H9 (cell line): ENCODE measurements around the gene TAP2. TPM values are rescaled to one million over a fixed set of nuclear protein-coding genes. Genes with fewer than 3 reads are reported as not detected.

Experiments used
- DNase-seq: peaks from one replicate; pipeline ENCODE4 v3.0.0-alpha.2; 2017
- H2AFZ ChIP-seq: one replicate; pipeline ENCODE4 v1.6.1; 2013; ENCODE audit warnings: mild to moderate bottlenecking, low read length, control low read depth, moderate library complexity
- H2AK5ac ChIP-seq: 2 replicates; pipeline ENCODE4 v1.6.1; 2013; ENCODE audit warnings: low read length, control low read depth, mixed read lengths; ENCODE audit not compliant: insufficient read length
- H2BK120ac ChIP-seq: one replicate; pipeline ENCODE4 v1.6.1; 2013; ENCODE audit warnings: low read depth, mild to moderate bottlenecking, low read length, control low read depth, inconsistent platforms; ENCODE audit not compliant: poor library complexity, severe bottlenecking
- H2BK12ac ChIP-seq: 2 replicates; pipeline ENCODE4 v1.6.1; 2013; ENCODE audit warnings: low read length, control low read depth, mixed read lengths, low read depth; ENCODE audit not compliant: insufficient read length
- H2BK15ac ChIP-seq: 2 replicates; pipeline ENCODE4 v1.6.1; 2013; ENCODE audit warnings: low read depth, low read length, control low read depth
- H2BK20ac ChIP-seq: one replicate; pipeline ENCODE4 v1.6.1; 2013; ENCODE audit warnings: low read depth, mild to moderate bottlenecking, low read length, control low read depth, inconsistent platforms; ENCODE audit not compliant: poor library complexity, severe bottlenecking
- H2BK5ac ChIP-seq: 2 replicates; pipeline ENCODE4 v1.6.1; 2013; ENCODE audit warnings: low read length, control low read depth, mixed read lengths; ENCODE audit not compliant: insufficient read length
- H3K14ac ChIP-seq: 2 replicates; pipeline ENCODE4 v1.6.1; 2013; ENCODE audit warnings: low read length, control low read depth; ENCODE audit not compliant: insufficient read depth
- H3K18ac ChIP-seq: 2 replicates; pipeline ENCODE4 v1.6.1; 2013; ENCODE audit warnings: low read depth, mild to moderate bottlenecking, mixed read lengths, low read length, control low read depth; ENCODE audit not compliant: insufficient read length
- H3K23ac ChIP-seq: 2 replicates; pipeline ENCODE4 v1.6.1; 2013; ENCODE audit warnings: low read length, control low read depth, mixed read lengths, low read depth; ENCODE audit not compliant: insufficient read length
- H3K23me2 ChIP-seq: 2 replicates; pipeline ENCODE4 v1.6.1; 2013; ENCODE audit warnings: low read depth, mild to moderate bottlenecking, mixed read lengths, low read length, control low read depth; ENCODE audit not compliant: insufficient read length, poor library complexity, severe bottlenecking
- H3K27ac ChIP-seq: 2 replicates; pipeline ENCODE4 v1.5.1; 2013; ENCODE audit warnings: low read length, control low read depth, mixed read lengths, low read depth; ENCODE audit not compliant: insufficient read length
- H3K27me3 ChIP-seq: 2 replicates; pipeline ENCODE4 v1.6.1; 2013; ENCODE audit warnings: low read length, control low read depth, inconsistent platforms; ENCODE audit not compliant: insufficient read depth
- H3K4ac ChIP-seq: 2 replicates; pipeline ENCODE4 v1.6.1; 2013; ENCODE audit warnings: low read depth, mild to moderate bottlenecking, control low read depth, inconsistent platforms, low read length, moderate library complexity
- H3K4me1 ChIP-seq: 2 replicates; pipeline ENCODE4 v1.6.1; 2013; ENCODE audit warnings: low read length, control low read depth, inconsistent platforms; ENCODE audit not compliant: insufficient read depth
- H3K4me2 ChIP-seq: 2 replicates; pipeline ENCODE4 v1.6.1; 2013; ENCODE audit warnings: low read length, control low read depth, mixed read lengths; ENCODE audit not compliant: insufficient read length, insufficient read depth
- H3K56ac ChIP-seq: 2 replicates; pipeline ENCODE4 v1.6.1; 2013; ENCODE audit warnings: low read depth, mild to moderate bottlenecking, mixed read lengths, low read length, control low read depth; ENCODE audit not compliant: insufficient read length
- H3K79me1 ChIP-seq: 2 replicates; pipeline ENCODE4 v1.6.1; 2013; ENCODE audit warnings: low read depth, mild to moderate bottlenecking, moderate library complexity, low read length, control low read depth, inconsistent platforms; ENCODE audit not compliant: insufficient read depth, poor library complexity, severe bottlenecking
- H3K79me2 ChIP-seq: 2 replicates; pipeline ENCODE4 v1.6.1; 2013; ENCODE audit warnings: low read length, control low read depth, inconsistent platforms; ENCODE audit not compliant: insufficient read depth
- H3K9ac ChIP-seq: 2 replicates; pipeline ENCODE4 v1.6.1; 2013; ENCODE audit warnings: low read length, control low read depth, mixed read lengths; ENCODE audit not compliant: insufficient read length; ENCODE audit errors: extremely low read depth
- H3K9me3 ChIP-seq: one replicate; pipeline ENCODE4 v1.6.1; 2013; ENCODE audit warnings: low read depth, low read length, inconsistent platforms; ENCODE audit not compliant: control insufficient read depth
- H3T11ph ChIP-seq: one replicate; pipeline ENCODE4 v1.6.1; 2013; ENCODE audit warnings: mild to moderate bottlenecking, low read length, control low read depth, inconsistent platforms
- H4K20me1 ChIP-seq: one replicate; pipeline ENCODE4 v1.6.1; 2013; ENCODE audit not compliant: control insufficient read depth, insufficient read length, insufficient read depth
- H4K5ac ChIP-seq: 2 replicates; pipeline ENCODE4 v1.6.1; 2013; ENCODE audit warnings: low read depth, mild to moderate bottlenecking, mixed read lengths, low read length, control low read depth; ENCODE audit not compliant: insufficient read length
- H4K8ac ChIP-seq: replicated peaks from 2 replicates; pipeline ENCODE4 v1.6.1; 2013; ENCODE audit warnings: low read length, control low read depth, mixed read lengths, low read depth; ENCODE audit not compliant: insufficient read length
- H4K91ac ChIP-seq: 2 replicates; pipeline ENCODE4 v1.6.1; 2013; ENCODE audit warnings: low read depth, mild to moderate bottlenecking, moderate library complexity, mixed read lengths, low read length, control low read depth; ENCODE audit not compliant: insufficient read length
- H3K27ac Mint-ChIP-seq, 3 experiments: 2 replicates in 2 of 3; 3 replicates in 1 of 3; pipeline ENCODE4 v1.8.0; 2020 to 2021; ENCODE audit warnings: mixed read lengths in 3 of 3, mild to moderate bottlenecking in 1 of 3, moderate library complexity in 1 of 3
- H3K27me3 Mint-ChIP-seq: 2 replicates; pipeline ENCODE4 v1.8.0; 2021; ENCODE audit warnings: low read depth, mild to moderate bottlenecking, moderate library complexity, mixed read lengths
- H3K36me3 Mint-ChIP-seq, 3 experiments: 2 replicates in 2 of 3; 3 replicates in 1 of 3; pipeline ENCODE4 v1.8.0; 2020 to 2021; ENCODE audit warnings: low read depth in 3 of 3, mixed read lengths in 3 of 3; ENCODE audit not compliant: insufficient read depth in 1 of 3
- H3K4me1 Mint-ChIP-seq, 2 experiments: 2 replicates each; pipeline ENCODE4 v1.8.0; 2020; ENCODE audit warnings: mixed read lengths in 2 of 2
- H3K4me3 Mint-ChIP-seq, 2 experiments: 2 replicates in 1 of 2; 3 replicates in 1 of 2; pipeline ENCODE4 v1.8.0; 2020 to 2021; ENCODE audit warnings: mild to moderate bottlenecking in 2 of 2, mixed read lengths in 2 of 2, moderate library complexity in 1 of 2
- H3K9me3 Mint-ChIP-seq, 2 experiments: 2 replicates in 1 of 2; 3 replicates in 1 of 2; pipeline ENCODE4 v1.8.0; 2020; ENCODE audit warnings: mild to moderate bottlenecking in 2 of 2, mixed read lengths in 2 of 2, moderate library complexity in 1 of 2
- CTCF ChIP-seq: fragments of 200-600 bp; sonication (generic); conservative IDR thresholded peaks from 3 replicates; pipeline ENCODE4 v1.8.0; 2021; ENCODE audit warnings: antibody characterized with exemption, mild to moderate bottlenecking
- whole genome bisulfite sequencing: extraction: QIAGEN DNeasy Blood & Tissue Kit; methylation state at CpG from one replicate; pipeline ENCODE4 v1.1.7; 2013; ENCODE audit warnings: missing lambda C conversion rate, low lambda C conversion rate, mixed read lengths; ENCODE audit not compliant: insufficient read length; ENCODE audit errors: extremely low coverage; 5-methylcytosine and 5-hydroxymethylcytosine counted together
- total RNA-seq: library from RNA; stranded (reverse); gene quantifications from 2 replicates; pipeline ENCODE4 v1.2.1, GENCODE V29; 2021

The TAP2 gene
- total RNA-seq, 1 experiment from 2014 or later = 16.3 TPM

DNA sequence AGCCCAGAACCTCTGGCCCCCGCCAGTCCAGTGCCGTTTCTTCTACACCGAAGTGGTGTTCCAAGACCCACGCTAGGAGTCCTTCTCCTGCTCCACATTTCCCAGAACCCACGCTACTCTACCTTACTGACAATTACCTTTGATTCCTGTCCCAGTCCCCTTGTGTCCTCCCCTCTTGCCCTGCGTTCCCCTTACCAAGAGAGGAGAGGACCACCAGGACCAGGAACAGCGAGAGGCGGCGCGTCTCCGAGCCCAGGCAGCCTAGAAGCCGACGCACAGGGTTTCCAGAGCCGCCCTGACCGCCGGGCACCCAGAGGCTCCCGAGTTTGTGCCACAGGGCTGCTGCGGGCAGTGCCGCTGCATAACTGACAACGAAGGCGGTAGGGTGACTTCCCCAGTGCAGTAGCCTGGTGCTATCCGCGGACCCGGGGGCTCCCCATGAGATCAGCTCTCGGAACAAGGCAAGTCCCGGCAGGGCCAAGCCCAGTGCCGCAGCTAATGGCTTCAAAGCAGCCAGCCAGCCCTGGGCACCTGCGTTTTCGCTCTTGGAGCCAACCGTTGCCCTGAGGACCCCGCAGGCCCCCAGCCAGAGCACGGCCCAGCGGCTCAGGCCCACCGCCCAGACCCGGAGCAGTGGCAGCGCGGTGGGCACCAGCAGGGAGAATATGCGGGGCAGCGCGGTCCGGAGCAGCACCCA, 14.5 kb upstream of the TAP2 start:
- no peak overlapping the region for H2BK15ac ChIP-seq
- H3K23me2 ChIP-seq = peaks cover 16% of the 10 kb centered on the region
- no peak overlapping the region for H4K8ac ChIP-seq
- Mint-ChIP-seq H3K9me3 (no peaks in the 10 kb centered on the region), H3K27ac (no peak overlapping the region), H3K27me3 (peaks cover 66% of the 10 kb centered on the region), H3K4me1 (peaks cover 14 to 21% of the 10 kb centered on the region in 2 experiments), H3K4me3 (peak overlapping the region; percentile 83 to 89), H3K36me3 (peaks cover 0 to 20% (median 5%) of the 10 kb centered on the region in 3 experiments; a peak in 5 of 7 replicates)
- DNase-seq = peak; percentile 42
- H2BK5ac ChIP-seq = no peak overlapping the region
- H3K27me3 ChIP-seq = peaks cover 6% of the 10 kb centered on the region; the same call in 1 of the 2 replicates
- no CpG with 5 or more reads among the region's 41 CpGs for WGBS
- H3K14ac ChIP-seq = peak overlapping the region; percentile 3; the same call in 1 of the 2 replicates
- no peak for TF ChIP-seq CTCF
- peak overlapping the region; percentile 96 for H3K4me2 ChIP-seq
- H2BK120ac ChIP-seq = no peak overlapping the region
- H3K9me3 ChIP-seq = no peaks in the 10 kb centered on the region
- H2AK5ac ChIP-seq = no peak overlapping the region
- no peak overlapping the region for H2AFZ ChIP-seq
- H4K20me1 ChIP-seq = no peaks in the 10 kb centered on the region
- no peaks in the 10 kb centered on the region; the same call in 1 of the 2 replicates for H3K4me1 ChIP-seq
- no peak overlapping the region for H4K5ac ChIP-seq
- no peak overlapping the region for H3K27ac ChIP-seq
- H4K91ac ChIP-seq = no peak overlapping the region
- H2BK20ac ChIP-seq = no peak overlapping the region
- no peak overlapping the region for H2BK12ac ChIP-seq
- no peak overlapping the region for H3K18ac ChIP-seq
- H3K79me2 ChIP-seq = no peaks in the 10 kb centered on the region
- no peak overlapping the region for H3T11ph ChIP-seq
- H3K23ac ChIP-seq = no peak overlapping the region
- no peak overlapping the region for H3K4ac ChIP-seq
- no peak overlapping the region for H3K9ac ChIP-seq
- no peaks in the 10 kb centered on the region for H3K79me1 ChIP-seq
- H3K56ac ChIP-seq = no peak overlapping the region
